Type B pancreatic cell (in vitro differentiated cells): ENCODE results near the gene CST7. TPM values are rescaled to one million over a fixed set of nuclear protein-coding genes. Genes with fewer than 3 reads are reported as not detected.

Experiments
- DNase-seq: peaks from one replicate; pipeline ENCODE4 v3.0.0; 2021; ENCODE audit warnings: mixed read lengths; ENCODE audit not compliant: unreplicated experiment; ENCODE audit errors: extremely low spot score
- H3K27ac Mint-ChIP-seq: 2 replicates; pipeline ENCODE4 v1.8.0; 2021; ENCODE audit warnings: mild to moderate bottlenecking, mixed read lengths
- H3K27me3 Mint-ChIP-seq: 2 replicates; pipeline ENCODE4 v1.8.0; 2021; ENCODE audit warnings: mixed read lengths
- H3K36me3 Mint-ChIP-seq: 2 replicates; pipeline ENCODE4 v1.8.0; 2021; ENCODE audit warnings: mixed read lengths
- H3K4me1 Mint-ChIP-seq: one replicate; pipeline ENCODE4 v1.8.0; 2021; ENCODE audit warnings: mixed read lengths; ENCODE audit not compliant: unreplicated experiment
- H3K4me3 Mint-ChIP-seq: 2 replicates; pipeline ENCODE4 v1.8.0; 2021; ENCODE audit warnings: mild to moderate bottlenecking, mixed read lengths
- H3K9me3 Mint-ChIP-seq: 2 replicates; pipeline ENCODE4 v1.8.0; 2021; ENCODE audit warnings: mixed read lengths
- CTCF ChIP-seq: fragments of 200-600 bp; sonication (generic); conservative IDR thresholded peaks from 2 replicates; pipeline ENCODE4 v1.5.0; 2021; ENCODE audit warnings: antibody characterized with exemption, mild to moderate bottlenecking
- total RNA-seq: library from RNA; stranded (reverse); gene quantifications from 2 replicates; pipeline ENCODE4 v1.2.1, GENCODE V29; 2021; ENCODE audit warnings: low replicate concordance

CST7 gene
- total RNA-seq, 1 donor from 2014 or later, result not detected

- Mint-ChIP-seq H3K27ac (no peak overlapping the region), H3K9me3 (peaks cover 4% of the 10 kb centered on the region), H3K27me3 (no peaks in the 10 kb centered on the region), H3K4me3 (no peak overlapping the region), H3K4me1 (peaks cover 8% of the 10 kb centered on the region), H3K36me3 (no peaks in the 10 kb centered on the region)
- no peak for TF ChIP-seq CTCF
- peak; percentile 57 for DNase-seq
These were observed 15.7 kb upstream of the CST7 start for GRCh38 chr20:24933266-24933908.

DNA sequence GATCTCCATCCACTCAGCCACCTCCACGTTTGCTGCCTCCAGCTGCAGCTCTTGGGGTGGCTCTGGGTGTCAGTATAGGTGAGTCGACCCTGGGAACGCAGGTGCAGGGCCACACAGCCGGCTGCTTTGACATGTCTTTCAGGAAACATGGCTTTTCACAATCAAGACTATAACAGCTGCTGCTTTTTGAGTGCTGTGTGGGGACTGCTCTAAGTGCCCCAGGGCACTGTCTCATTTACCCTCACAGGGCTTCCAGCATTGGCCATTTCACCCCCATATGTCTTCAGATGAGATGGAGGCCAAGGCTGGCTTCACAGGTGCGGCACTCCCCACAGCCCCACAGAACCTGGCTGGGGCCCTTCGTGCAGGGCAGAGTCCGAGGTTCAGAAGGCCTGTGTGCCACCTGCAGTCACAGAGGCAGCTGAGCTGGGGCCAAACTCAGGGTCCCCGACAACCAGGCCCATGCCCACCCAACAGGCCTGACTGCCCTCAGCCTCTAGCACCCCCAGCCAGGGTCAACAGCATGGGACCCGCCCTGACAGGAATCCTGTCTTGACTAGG, 14.9 kb upstream of the CST7 start:
- Mint-ChIP-seq H3K27me3 (no peaks in the 10 kb centered on the region), H3K9me3 (peaks cover 4% of the 10 kb centered on the region), H3K27ac (no peak overlapping the region), H3K4me1 (peaks cover 8% of the 10 kb centered on the region), H3K36me3 (no peaks in the 10 kb centered on the region), H3K4me3 (no peak overlapping the region)
- TF ChIP-seq CTCF, result no peak
- DNase-seq, result no peak

DNA sequence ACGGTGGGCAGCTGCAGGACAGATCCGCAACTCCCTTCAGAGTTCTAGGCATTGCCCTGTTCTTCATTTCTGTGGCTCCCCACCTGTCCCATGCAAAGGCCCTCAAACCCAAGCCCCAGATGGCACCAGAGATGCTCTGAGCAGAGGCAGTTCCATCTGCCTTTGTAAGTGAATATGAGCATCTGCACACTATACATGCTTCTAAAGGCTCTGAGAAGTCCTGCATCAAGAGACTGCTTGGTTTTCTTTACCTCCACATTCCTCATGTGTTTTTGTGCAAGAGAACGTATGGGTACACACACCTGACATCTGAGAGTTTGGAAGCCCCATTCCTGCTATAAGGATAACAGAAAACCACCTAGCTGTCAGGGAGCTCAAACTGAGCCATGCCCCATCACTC, 14.4 kb upstream of the CST7 start:
- H3K4me3 Mint-ChIP-seq, result no peak overlapping the region
- no peak for DNase-seq
- no peaks in the 10 kb centered on the region for H3K36me3 Mint-ChIP-seq
- no peaks in the 10 kb centered on the region for H3K27me3 Mint-ChIP-seq
- peaks cover 7% of the 10 kb centered on the region for H3K4me1 Mint-ChIP-seq
- peaks cover 4% of the 10 kb centered on the region for H3K9me3 Mint-ChIP-seq
- no peak overlapping the region for H3K27ac Mint-ChIP-seq
- no peak for TF ChIP-seq CTCF

DNA sequence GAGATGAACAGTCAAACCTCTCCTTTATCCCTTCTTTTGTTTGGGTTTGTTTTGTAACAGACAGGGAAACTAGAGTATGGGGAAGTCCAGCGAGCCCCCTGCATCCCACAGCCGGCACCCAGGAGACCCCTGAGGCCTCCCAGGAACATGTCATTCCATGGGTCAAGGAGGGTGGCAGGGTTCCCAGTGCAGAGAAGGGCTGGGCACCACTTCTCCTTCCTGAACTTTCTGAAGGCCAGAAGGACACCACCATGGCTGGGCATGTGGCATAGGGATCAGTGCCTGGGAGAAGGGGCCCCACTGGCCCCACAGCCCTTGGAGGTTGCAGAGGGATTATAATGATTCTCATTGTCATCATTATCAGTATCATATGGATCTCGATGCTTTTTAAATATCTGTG, 13.9 kb upstream of the CST7 start:
- peaks cover 4% of the 10 kb centered on the region for H3K9me3 Mint-ChIP-seq
- H3K27me3 Mint-ChIP-seq, result no peaks in the 10 kb centered on the region
- H3K4me1 Mint-ChIP-seq, result peaks cover 3% of the 10 kb centered on the region
- H3K4me3 Mint-ChIP-seq, result no peak overlapping the region
- no peaks in the 10 kb centered on the region for H3K36me3 Mint-ChIP-seq
- TF ChIP-seq CTCF, result no peak
- H3K27ac Mint-ChIP-seq, result no peak overlapping the region
- DNase-seq, result no peak

GRCh38 chr20:24935766-24936525, 13.1 kb upstream of the CST7 start:
- TF ChIP-seq CTCF, result no peak
- Mint-ChIP-seq H3K4me3 (no peak overlapping the region), H3K4me1 (no peaks in the 10 kb centered on the region), H3K27ac (no peak overlapping the region), H3K27me3 (no peaks in the 10 kb centered on the region), H3K36me3 (no peaks in the 10 kb centered on the region), H3K9me3 (peaks cover 4% of the 10 kb centered on the region)
- DNase-seq, result no peak
